Activated CD8-positive, alpha-beta T cell treated with anti-CD3 and anti-CD28 coated beads for 36 hours (primary cell): ENCODE results near the gene APBA1. TPM values are rescaled to one million over a fixed set of nuclear protein-coding genes. Genes with fewer than 3 reads are reported as not detected.

Experiments
- ATAC-seq: fragments of 200-7000 bp; cut with Tn5 transposase; one replicate; pipeline ENCODE4 v1.10.0; 2021; ENCODE audit warnings: mild to moderate bottlenecking, moderate library complexity
- CTCF ChIA-PET: fragments of 350-600 bp; sonication (Branson Sonifier 250); formaldehyde crosslinking; loops from one replicate; lab custom pipeline; 2021; ENCODE audit warnings: antibody characterized with exemption; lab: Charles Lee
- POLR2A ChIA-PET: fragments of 350-600 bp; sonication (Branson Sonifier 250); formaldehyde crosslinking; loops from one replicate; lab custom pipeline; 2021; ENCODE audit warnings: antibody characterized with exemption; lab: Charles Lee
- DNase-seq: peaks from one replicate; pipeline ENCODE4 v3.0.0-alpha.2; 2020
- H3K27ac Mint-ChIP-seq: one replicate; pipeline ENCODE4 v1.8.0; 2021; ENCODE audit warnings: mild to moderate bottlenecking, mixed read lengths
- H3K27me3 Mint-ChIP-seq: one replicate; pipeline ENCODE4 v1.8.0; 2021; ENCODE audit warnings: mixed read lengths
- H3K36me3 Mint-ChIP-seq: one replicate; pipeline ENCODE4 v1.8.0; 2021; ENCODE audit warnings: low read depth, mixed read lengths
- H3K4me1 Mint-ChIP-seq: one replicate; pipeline ENCODE4 v1.8.0; 2021; ENCODE audit warnings: low read depth, mixed read lengths
- H3K4me3 Mint-ChIP-seq: one replicate; pipeline ENCODE4 v1.8.0; 2021; ENCODE audit warnings: mild to moderate bottlenecking, moderate library complexity, mixed read lengths
- H3K9me3 Mint-ChIP-seq: one replicate; pipeline ENCODE4 v1.8.0; 2021; ENCODE audit warnings: mixed read lengths
- intact Hi-C: fragments of 100-400 bp; cut with micrococcal nuclease; formaldehyde crosslinking; loops from one replicate; pipeline ENCODE4 v1.10.0; 2022
- total RNA-seq, 2 experiments: library from RNA; stranded (reverse); gene quantifications; one replicate each; pipeline ENCODE4 v1.2.3, GENCODE V29; 2021
- TF ChIP-seq, protein P1 (sequence below): fragments of 200-600 bp; IDR thresholded peaks from one replicate; pipeline ENCODE4 v1.8.0; 2022; ENCODE audit warnings: antibody characterized with exemption, mild to moderate bottlenecking

Gene APBA1
- total RNA-seq, 2 experiments from 2014 or later, result 0.07 TPM; not detected in 1

DNA sequence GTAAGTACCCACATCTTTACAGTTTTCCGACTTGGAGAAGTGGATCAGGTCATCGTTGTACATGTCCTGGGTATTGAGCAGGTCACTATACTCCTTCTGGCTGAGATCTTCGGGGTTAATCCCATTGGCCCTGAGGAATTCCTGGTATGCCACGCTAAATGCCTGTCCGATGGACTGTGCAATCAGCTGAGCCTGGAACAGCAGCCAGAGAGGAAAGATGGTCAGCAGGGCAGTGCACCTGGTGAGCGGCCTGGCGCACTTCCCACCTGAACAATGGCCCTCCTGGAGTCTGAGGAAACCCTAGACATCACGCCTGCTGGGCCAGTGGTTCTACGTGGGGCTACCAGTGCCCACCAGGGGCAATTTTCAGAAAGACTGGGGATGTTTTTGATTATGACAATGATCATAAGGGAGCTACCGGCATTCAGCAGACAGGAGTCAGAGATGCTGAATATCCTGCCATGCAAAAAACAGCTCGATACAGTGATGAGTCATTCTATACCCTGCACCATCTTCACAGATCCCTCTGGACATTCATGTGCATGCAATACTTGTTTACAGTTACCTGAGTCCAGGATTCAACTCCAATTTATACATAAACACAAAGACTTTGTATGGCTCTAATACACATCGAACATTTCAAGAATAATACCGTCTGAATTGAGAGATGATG, 219.9 kb downstream of the APBA1 start:
- Mint-ChIP-seq H3K9me3 (no peaks in the 10 kb centered on the region), H3K4me1 (no peaks in the 10 kb centered on the region), H3K27me3 (peaks cover 3% of the 10 kb centered on the region), H3K27ac (no peak overlapping the region), H3K4me3 (no peak overlapping the region), H3K36me3 (no peaks in the 10 kb centered on the region)
- intact Hi-C loops, result no loop called here
- DNase-seq (no peak), ATAC-seq (no peak)
- ChIA-PET POLR2A (no interaction called here), CTCF (no interaction called here)
- TF ChIP-seq, protein P1, sequence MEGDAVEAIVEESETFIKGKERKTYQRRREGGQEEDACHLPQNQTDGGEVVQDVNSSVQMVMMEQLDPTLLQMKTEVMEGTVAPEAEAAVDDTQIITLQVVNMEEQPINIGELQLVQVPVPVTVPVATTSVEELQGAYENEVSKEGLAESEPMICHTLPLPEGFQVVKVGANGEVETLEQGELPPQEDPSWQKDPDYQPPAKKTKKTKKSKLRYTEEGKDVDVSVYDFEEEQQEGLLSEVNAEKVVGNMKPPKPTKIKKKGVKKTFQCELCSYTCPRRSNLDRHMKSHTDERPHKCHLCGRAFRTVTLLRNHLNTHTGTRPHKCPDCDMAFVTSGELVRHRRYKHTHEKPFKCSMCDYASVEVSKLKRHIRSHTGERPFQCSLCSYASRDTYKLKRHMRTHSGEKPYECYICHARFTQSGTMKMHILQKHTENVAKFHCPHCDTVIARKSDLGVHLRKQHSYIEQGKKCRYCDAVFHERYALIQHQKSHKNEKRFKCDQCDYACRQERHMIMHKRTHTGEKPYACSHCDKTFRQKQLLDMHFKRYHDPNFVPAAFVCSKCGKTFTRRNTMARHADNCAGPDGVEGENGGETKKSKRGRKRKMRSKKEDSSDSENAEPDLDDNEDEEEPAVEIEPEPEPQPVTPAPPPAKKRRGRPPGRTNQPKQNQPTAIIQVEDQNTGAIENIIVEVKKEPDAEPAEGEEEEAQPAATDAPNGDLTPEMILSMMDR, result no peak

DNA sequence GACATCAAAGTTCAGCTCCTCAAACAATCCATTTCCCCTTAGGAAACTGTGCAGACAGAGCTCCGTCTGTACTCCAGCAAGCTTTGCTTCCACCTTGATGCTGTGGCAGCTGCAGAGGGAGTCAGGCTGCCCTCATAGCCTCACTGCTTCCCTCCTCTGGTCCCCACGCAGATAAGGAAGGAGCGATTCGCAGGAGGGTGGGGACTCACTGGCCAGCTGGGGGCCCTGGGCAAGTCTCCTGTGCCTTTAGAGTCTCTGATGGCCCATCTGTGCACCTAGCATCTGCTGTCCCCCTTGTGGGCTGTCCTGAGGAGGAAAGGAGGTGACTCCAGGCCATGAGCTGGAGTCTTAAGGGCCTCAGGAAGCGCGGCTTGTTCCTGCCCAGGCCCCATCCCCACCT, 225.7 kb downstream of the APBA1 start:
- ChIA-PET CTCF (no interaction called here), POLR2A (no interaction called here)
- ATAC-seq (no peak), DNase-seq (no peak)
- peaks cover 8% of the 10 kb centered on the region for H3K27me3 Mint-ChIP-seq
- H3K36me3 Mint-ChIP-seq, result no peaks in the 10 kb centered on the region
- no peak overlapping the region for H3K27ac Mint-ChIP-seq
- H3K9me3 Mint-ChIP-seq, result no peaks in the 10 kb centered on the region
- TF ChIP-seq, protein P1, result no peak
- H3K4me3 Mint-ChIP-seq, result no peak overlapping the region
- no peaks in the 10 kb centered on the region for H3K4me1 Mint-ChIP-seq
- intact Hi-C loops, result no loop called here

DNA sequence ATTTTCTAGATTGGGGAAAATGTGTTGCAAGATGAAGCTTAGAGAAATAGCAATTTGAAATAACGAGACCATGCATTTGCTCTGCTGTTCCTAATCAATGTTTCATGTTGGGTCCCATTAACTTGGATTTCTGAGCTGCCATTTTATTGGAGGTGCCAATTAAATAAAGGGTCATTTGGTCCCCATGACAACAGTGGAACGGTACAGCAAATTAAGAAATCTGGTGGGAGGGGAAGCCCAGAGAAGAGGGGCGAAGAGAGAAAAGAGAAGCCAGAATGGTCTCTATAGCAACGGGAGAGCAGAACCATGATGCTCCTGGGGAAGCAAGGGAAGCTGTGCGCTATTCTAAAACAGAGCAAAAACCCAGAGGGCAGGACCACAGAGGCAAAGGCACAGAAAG, 226.9 kb downstream of the APBA1 start:
- intact Hi-C loops, result no loop called here
- DNase-seq, result no peak
- H3K4me1 Mint-ChIP-seq, result no peaks in the 10 kb centered on the region
- H3K9me3 Mint-ChIP-seq, result no peaks in the 10 kb centered on the region
- no peak overlapping the region for H3K4me3 Mint-ChIP-seq
- H3K36me3 Mint-ChIP-seq, result no peaks in the 10 kb centered on the region
- no peak overlapping the region for H3K27ac Mint-ChIP-seq
- TF ChIP-seq, protein P1, result no peak
- ChIA-PET POLR2A (no interaction called here), CTCF (interaction anchor here (0.9 kb wide), 1 partner anchor 24 kb away, joined by 3 read pairs; no protein-coding TSS in a partner anchor)
- ATAC-seq, result no peak
- H3K27me3 Mint-ChIP-seq, result peaks cover 8% of the 10 kb centered on the region

DNA sequence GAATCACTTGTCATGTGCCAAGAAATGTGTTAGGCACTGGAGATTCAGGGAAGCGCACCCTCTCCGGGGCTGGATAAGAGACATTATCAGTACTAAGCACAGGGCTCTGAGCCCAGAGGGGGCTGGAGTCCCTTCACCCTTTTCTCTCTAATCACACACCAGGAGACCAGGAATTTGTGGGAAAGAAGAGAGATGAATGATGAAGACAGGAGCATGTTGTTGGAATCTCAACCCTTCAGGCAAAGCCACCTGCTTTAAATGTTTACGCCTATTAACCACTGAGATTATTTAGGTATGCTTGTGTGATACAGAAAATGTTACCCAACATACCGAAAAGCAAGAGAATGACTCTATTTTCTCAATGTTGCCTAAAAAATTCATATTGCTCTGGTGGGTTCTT, 227.4 kb downstream of the APBA1 start:
- DNase-seq (no peak), ATAC-seq (no peak)
- intact Hi-C loops, result no loop called here
- H3K27me3 Mint-ChIP-seq, result peaks cover 8% of the 10 kb centered on the region
- ChIA-PET CTCF (interaction anchor here (0.8 to 0.9 kb wide), 2 partner anchors 24 to 55 kb away, joined by 3 read pairs; no protein-coding TSS in a partner anchor), POLR2A (no interaction called here)
- H3K36me3 Mint-ChIP-seq, result no peaks in the 10 kb centered on the region
- TF ChIP-seq, protein P1, result no peak
- H3K4me3 Mint-ChIP-seq, result no peak overlapping the region
- no peaks in the 10 kb centered on the region for H3K4me1 Mint-ChIP-seq
- no peak overlapping the region for H3K27ac Mint-ChIP-seq
- no peaks in the 10 kb centered on the region for H3K9me3 Mint-ChIP-seq

DNA sequence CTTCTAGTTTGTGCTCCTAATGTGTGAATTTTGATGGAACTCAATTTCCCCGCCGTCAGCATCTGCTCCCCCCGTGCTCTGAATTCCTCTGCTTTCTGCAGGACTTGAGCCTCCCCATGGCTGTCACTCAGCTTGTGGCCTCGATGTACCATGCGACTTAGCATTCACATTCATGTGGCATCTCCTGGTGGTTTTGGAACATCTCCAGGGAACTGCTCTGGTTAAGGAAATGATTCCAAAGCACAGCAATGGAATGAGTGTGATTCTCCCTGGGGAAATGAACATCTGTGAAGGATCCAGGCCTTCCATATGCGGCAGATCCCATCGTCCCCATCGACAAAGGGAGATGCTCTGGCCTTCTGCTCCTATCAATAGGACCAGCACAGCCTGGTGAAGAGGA, 228.2 kb downstream of the APBA1 start:
- Mint-ChIP-seq H3K36me3 (no peaks in the 10 kb centered on the region), H3K4me1 (no peaks in the 10 kb centered on the region), H3K27me3 (peaks cover 12% of the 10 kb centered on the region), H3K4me3 (no peak overlapping the region), H3K9me3 (no peaks in the 10 kb centered on the region), H3K27ac (no peak overlapping the region)
- TF ChIP-seq, protein P1, result no peak
- DNase-seq, result no peak
- POLR2A ChIA-PET, result no interaction called here
- CTCF ChIA-PET, result interaction anchor here (0.8 kb wide), 1 partner anchor 56 kb away, joined by 3 read pairs; no protein-coding TSS in a partner anchor
- ATAC-seq, result no peak
- intact Hi-C loops, result no loop called here
